ENCODE results near the gene EHD4. TPM values are rescaled to one million over a fixed set of nuclear protein-coding genes. Genes with fewer than 3 reads are reported as not detected.

Gene EHD4
- total and polyA plus RNA-seq, 9 donors = 8.8 to 23.3 (median 13.7) TPM

DNA sequence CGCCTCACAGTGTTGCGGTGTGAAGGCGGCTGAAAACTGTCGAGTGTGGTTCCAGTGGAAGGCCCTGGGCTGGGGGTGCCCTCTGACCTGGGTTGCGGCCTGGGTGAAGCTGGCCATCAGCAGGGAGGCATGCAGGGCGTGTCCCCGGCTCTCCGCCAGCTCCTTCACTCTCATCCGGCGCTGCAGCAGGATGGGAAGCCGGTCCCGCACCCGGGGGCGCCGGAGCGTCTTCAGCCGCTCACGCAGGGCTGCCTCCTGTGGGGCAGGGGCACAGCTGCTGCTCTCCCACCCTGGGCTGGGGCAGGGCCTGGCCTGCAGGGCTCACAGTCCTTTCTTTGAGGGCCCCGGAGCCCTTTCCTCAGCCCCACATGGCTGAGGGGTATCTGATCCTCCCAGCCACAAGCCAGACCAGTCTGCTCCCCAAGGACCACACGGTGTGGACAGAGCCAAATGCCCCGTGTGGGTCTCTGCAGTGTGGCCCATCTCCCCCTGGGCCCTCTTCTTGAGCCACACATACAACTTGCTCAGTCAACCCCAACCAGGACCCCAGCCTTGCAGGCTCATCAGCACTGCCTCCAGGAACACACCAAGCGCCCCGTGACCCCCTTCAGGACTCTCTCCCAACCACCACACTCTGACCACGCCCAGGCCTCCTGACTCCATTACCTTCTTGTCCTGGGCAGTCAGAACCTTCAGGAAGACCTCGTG lies 105.3 kb downstream of the EHD4 start:
- WGBS, 3 donors = 80 to 90% (median 89%) methylated on average over 10 to 25 of the region's 25 CpGs
- DNase-seq = no peak
- intact Hi-C loops (cut with DNase I) = no loop called here
- H3K4me3 ChIP-seq = no peak overlapping the region
- no peak for TF ChIP-seq EP300 (IDR thresholded peaks at IDR 0.05)
- TF ChIP-seq POLR2A (IDR thresholded peaks at IDR 0.05) = no peak
- TF ChIP-seq, protein P1, sequence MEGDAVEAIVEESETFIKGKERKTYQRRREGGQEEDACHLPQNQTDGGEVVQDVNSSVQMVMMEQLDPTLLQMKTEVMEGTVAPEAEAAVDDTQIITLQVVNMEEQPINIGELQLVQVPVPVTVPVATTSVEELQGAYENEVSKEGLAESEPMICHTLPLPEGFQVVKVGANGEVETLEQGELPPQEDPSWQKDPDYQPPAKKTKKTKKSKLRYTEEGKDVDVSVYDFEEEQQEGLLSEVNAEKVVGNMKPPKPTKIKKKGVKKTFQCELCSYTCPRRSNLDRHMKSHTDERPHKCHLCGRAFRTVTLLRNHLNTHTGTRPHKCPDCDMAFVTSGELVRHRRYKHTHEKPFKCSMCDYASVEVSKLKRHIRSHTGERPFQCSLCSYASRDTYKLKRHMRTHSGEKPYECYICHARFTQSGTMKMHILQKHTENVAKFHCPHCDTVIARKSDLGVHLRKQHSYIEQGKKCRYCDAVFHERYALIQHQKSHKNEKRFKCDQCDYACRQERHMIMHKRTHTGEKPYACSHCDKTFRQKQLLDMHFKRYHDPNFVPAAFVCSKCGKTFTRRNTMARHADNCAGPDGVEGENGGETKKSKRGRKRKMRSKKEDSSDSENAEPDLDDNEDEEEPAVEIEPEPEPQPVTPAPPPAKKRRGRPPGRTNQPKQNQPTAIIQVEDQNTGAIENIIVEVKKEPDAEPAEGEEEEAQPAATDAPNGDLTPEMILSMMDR (IDR thresholded peaks at IDR 0.05) = no peak
- no peaks in the 10 kb centered on the region for H3K27me3 ChIP-seq
- no peaks in the 10 kb centered on the region for H3K4me1 ChIP-seq (ENCODE audit: insufficient read depth)
- H3K27ac ChIP-seq = no peak overlapping the region
- H3K36me3 ChIP-seq = no peaks in the 10 kb centered on the region
- H3K9me3 ChIP-seq = no peaks in the 10 kb centered on the region

DNA sequence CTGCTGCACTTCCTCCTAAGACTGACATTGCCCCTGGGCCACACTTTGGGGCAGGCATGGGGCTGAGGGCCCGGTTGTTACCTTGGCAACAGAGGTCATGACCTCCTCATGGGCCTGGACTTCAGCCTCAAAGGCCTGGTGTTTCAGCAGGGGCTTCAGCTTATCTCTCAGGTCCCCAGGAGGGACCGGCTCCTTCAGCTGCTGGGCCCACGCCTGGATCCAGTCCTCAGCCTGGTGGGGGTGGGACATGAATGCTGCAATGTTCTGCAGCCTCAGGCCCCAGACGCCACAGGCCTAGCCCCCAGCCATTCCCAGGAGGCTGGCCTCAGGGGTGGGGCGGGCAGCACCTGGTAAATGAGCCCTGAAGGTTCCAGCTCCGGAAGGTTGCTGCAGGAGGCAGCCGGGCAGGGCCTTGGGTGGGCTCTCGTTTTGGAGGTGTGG lies 106.1 kb downstream of the EHD4 start:
- Histone ChIP-seq H3K27me3 (no peaks in the 10 kb centered on the region), H3K4me3 (no peak overlapping the region), H3K9me3 (no peaks in the 10 kb centered on the region), H3K36me3 (no peaks in the 10 kb centered on the region), H3K27ac (no peak overlapping the region), H3K4me1 (ENCODE audit: insufficient read depth) (no peaks in the 10 kb centered on the region)
- WGBS, 3 donors = 78 to 82% (median 81%) methylated on average over 7 to 8 of the region's 8 CpGs
- intact Hi-C loops (cut with DNase I) = no loop called here
- no peak for DNase-seq
- TF ChIP-seq, protein P1 (IDR thresholded peaks at IDR 0.05) = no peak
- TF ChIP-seq EP300 (IDR thresholded peaks at IDR 0.05) (no peak), POLR2A (IDR thresholded peaks at IDR 0.05) (no peak)

DNA sequence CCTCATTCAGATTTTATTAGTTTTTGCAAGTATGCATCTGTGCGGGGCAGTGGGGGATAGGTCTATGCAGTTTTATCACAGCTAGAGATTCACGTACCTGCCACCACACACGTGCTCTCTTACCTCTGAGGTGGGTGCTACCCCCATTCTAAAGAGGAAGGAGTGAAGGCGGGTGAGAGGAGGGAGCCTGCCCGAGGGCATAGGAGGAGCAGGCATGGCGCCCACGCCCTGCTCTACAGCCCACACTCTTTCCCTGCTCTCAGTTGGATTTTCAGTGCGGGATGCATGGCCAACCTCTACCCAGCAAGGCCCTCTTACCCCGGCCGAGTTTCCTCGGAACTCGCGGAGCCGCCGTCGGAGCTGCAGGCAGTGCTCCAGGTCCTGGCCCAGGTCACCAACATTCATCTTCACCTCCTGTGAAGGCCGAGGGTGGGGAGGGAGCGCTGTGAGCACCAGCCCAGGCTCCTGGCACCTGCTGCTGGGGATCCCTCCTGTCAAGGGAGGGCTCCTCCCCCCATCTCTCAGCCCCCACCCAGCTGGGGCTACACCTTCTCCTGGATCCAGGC lies 106.8 kb downstream of the EHD4 start:
- WGBS, 3 donors = 77 to 86% (median 78%) methylated on average over 18 of the region's 18 CpGs
- no peak for DNase-seq
- H3K36me3 ChIP-seq = no peaks in the 10 kb centered on the region
- H3K27me3 ChIP-seq = no peaks in the 10 kb centered on the region
- no peaks in the 10 kb centered on the region for H3K9me3 ChIP-seq
- no peak overlapping the region for H3K27ac ChIP-seq
- H3K4me1 ChIP-seq (ENCODE audit: insufficient read depth) = no peaks in the 10 kb centered on the region
- intact Hi-C loops (cut with DNase I) = no loop called here
- H3K4me3 ChIP-seq = no peak overlapping the region
- TF ChIP-seq, protein P1 (IDR thresholded peaks at IDR 0.05) = no peak
- no peak for TF ChIP-seq EP300 (IDR thresholded peaks at IDR 0.05)
- TF ChIP-seq POLR2A (IDR thresholded peaks at IDR 0.05) = no peak

DNA sequence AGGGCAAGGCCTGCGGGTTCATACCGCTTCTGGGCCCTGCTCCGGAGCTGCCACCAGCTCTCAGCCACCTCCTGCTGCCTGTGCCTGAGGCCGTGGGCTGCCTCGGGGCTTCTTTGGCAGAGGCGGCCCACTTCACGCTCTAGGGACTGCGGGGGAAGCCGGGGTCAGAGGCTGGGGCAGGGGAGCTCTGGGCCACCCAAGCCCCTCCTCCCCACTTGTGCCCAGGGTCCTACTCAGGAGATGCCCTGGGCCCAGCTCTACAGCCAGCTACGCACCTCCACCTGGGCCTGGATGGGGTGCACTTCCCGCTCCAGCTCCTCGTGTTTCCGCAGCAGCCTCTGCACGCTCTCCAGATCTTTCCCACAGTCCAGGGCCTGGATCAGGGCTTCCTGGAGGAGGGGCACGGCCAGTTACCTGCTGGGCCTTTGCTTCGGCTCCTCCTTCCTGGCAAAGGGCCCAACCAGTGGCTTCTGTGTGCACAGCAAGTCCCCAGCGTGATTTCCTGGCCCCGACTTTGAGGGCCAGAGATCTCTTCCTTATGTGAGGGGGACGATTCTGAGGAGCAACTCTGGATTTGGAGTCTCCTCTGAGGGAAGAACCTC lies 109.7 kb downstream of the EHD4 start:
- Histone ChIP-seq H3K4me3 (no peak overlapping the region), H3K27me3 (no peaks in the 10 kb centered on the region), H3K9me3 (no peaks in the 10 kb centered on the region), H3K4me1 (ENCODE audit: insufficient read depth) (no peaks in the 10 kb centered on the region), H3K36me3 (no peaks in the 10 kb centered on the region), H3K27ac (no peak overlapping the region)
- 77 to 90% (median 87%) methylated on average over 15 to 19 of the region's 19 CpGs for WGBS, 3 donors
- intact Hi-C loops (cut with DNase I) = no loop called here
- no peak for DNase-seq
- TF ChIP-seq POLR2A (IDR thresholded peaks at IDR 0.05) (no peak), EP300 (IDR thresholded peaks at IDR 0.05) (no peak)
- TF ChIP-seq, protein P1 (IDR thresholded peaks at IDR 0.05) = no peak

Data from ovary (tissue), 9 donors.